H1 (cell line): ENCODE data around the gene NCF4. TPM values are rescaled to one million over a fixed set of nuclear protein-coding genes. Genes with fewer than 3 reads are reported as not detected.
A peak's percentile ranks its signal among the peaks of the same experiment; 100 is the strongest.

Experiments
- CTCF ChIA-PET: fragments of 300-600 bp; sonication (Branson Sonifier 250); formaldehyde crosslinking; loops from one replicate; lab custom pipeline; 2021; ENCODE audit not compliant: partially characterized antibody; lab: Charles Lee
- POLR2A ChIA-PET: fragments of 300-600 bp; sonication (Branson Sonifier 250); formaldehyde crosslinking; loops from one replicate; lab custom pipeline; 2021; ENCODE audit warnings: inconsistent platforms; ENCODE audit not compliant: partially characterized antibody; lab: Charles Lee
- DNase-seq, 2 experiments: peaks; one replicate each; pipeline versions ENCODE4 v3.0.0 to v3.0.0-alpha.2; 2010 to 2022; ENCODE audit warnings: low spot score in 2 of 2, low read depth in 1 of 2, mixed read lengths in 1 of 2
- FAIRE-seq: peaks from 2 replicates; lab custom pipeline; 2011; peaks lifted over from hg19 to GRCh38; lab: Jason Lieb, UNC
- H2AFZ ChIP-seq: 2 replicates; pipeline ENCODE4 v1.8.1; 2012; ENCODE audit warnings: low read length, inconsistent platforms
- H2AK5ac ChIP-seq: 2 replicates; pipeline ENCODE4 v1.6.1; 2013; ENCODE audit warnings: low read depth, low read length
- H2BK120ac ChIP-seq: replicated peaks from 2 replicates; pipeline ENCODE3; 2013; ENCODE audit warnings: low read depth, low read length, inconsistent platforms
- H2BK12ac ChIP-seq: 2 replicates; pipeline ENCODE4 v1.6.1; 2013; ENCODE audit warnings: low read depth, low read length
- H2BK15ac ChIP-seq: 2 replicates; pipeline ENCODE4 v1.6.1; 2013; ENCODE audit warnings: low read length
- H2BK20ac ChIP-seq: 2 replicates; pipeline ENCODE4 v1.6.1; 2013; ENCODE audit warnings: low read length
- H2BK5ac ChIP-seq: 2 replicates; pipeline ENCODE4 v1.6.1; 2013; ENCODE audit warnings: low read depth, low read length
- H3K14ac ChIP-seq: 2 replicates; pipeline ENCODE4 v1.6.1; 2013; ENCODE audit warnings: inconsistent platforms; ENCODE audit not compliant: insufficient read length
- H3K18ac ChIP-seq: 2 replicates; pipeline ENCODE4 v1.6.1; 2013; ENCODE audit warnings: low read length; ENCODE audit errors: extremely low read depth
- H3K23ac ChIP-seq: 2 replicates; pipeline ENCODE4 v1.6.1; 2013; ENCODE audit warnings: inconsistent platforms; ENCODE audit not compliant: insufficient read length
- H3K23me2 ChIP-seq: 2 replicates; pipeline ENCODE4 v1.6.1; 2013; ENCODE audit warnings: low read depth, low read length
- H3K27ac ChIP-seq: 2 replicates; pipeline ENCODE4 v1.6.1; 2011; ENCODE audit warnings: low read depth, low read length, inconsistent platforms
- H3K27me3 ChIP-seq, 4 experiments: replicated peaks in 1 of 4; 1 replicate in 1 of 4; 2 replicates in 3 of 4; pipeline versions ENCODE4 v1.6.1 to v1.8.1; 2011 to 2013; ENCODE audit warnings: low read length in 3 of 4, mild to moderate bottlenecking in 3 of 4, inconsistent platforms in 2 of 4, mixed read lengths in 2 of 4, moderate library complexity in 1 of 4; ENCODE audit not compliant: control insufficient read depth in 3 of 4, insufficient read depth in 3 of 4; ENCODE audit errors: extremely low read depth in 1 of 4
- H3K36me3 ChIP-seq, 4 experiments: 2 replicates each; pipeline versions ENCODE4 v1.6.1 to v1.8.1; 2011 to 2013; ENCODE audit warnings: mild to moderate bottlenecking in 4 of 4, low read length in 3 of 4, moderate library complexity in 2 of 4, control low read depth in 1 of 4, inconsistent platforms in 1 of 4; ENCODE audit not compliant: insufficient read depth in 4 of 4, control insufficient read depth in 2 of 4
- H3K4ac ChIP-seq: replicated peaks from 2 replicates; pipeline ENCODE3; 2013; ENCODE audit warnings: low read length, low read depth, mixed read lengths, inconsistent platforms; ENCODE audit not compliant: insufficient read length
- H3K4me1 ChIP-seq, 4 experiments: replicated peaks in 1 of 4; 1 replicate in 1 of 4; 2 replicates in 3 of 4; pipeline versions ENCODE4 v1.6.1 to v1.8.1; 2011 to 2013; ENCODE audit warnings: low read length in 3 of 4, inconsistent platforms in 2 of 4, mixed read lengths in 1 of 4; ENCODE audit not compliant: insufficient read depth in 4 of 4, control insufficient read depth in 3 of 4
- H3K4me2 ChIP-seq, 2 experiments: 2 replicates each; pipeline versions ENCODE4 v1.6.1 to v1.8.1; 2011 to 2013; ENCODE audit warnings: low read depth in 2 of 2, low read length in 2 of 2, control low read depth in 1 of 2, inconsistent platforms in 1 of 2, mild to moderate bottlenecking in 1 of 2; ENCODE audit not compliant: insufficient read depth in 1 of 2
- H3K4me3 ChIP-seq, 4 experiments: fragments of 200-600, 300-600 bp in 1 of 4; sonication (generic), shearing (Covaris generic), sonication (Bioruptor Twin) in 1 of 4; 2 replicates each; pipeline versions ENCODE4 v1.5.1 to v1.8.1; 2011 to 2016; ENCODE audit warnings: low read length in 4 of 4, low read depth in 3 of 4, control low read depth in 2 of 4, inconsistent platforms in 2 of 4, mild to moderate bottlenecking in 2 of 4, mixed read lengths in 1 of 4, moderate library complexity in 1 of 4; ENCODE audit not compliant: insufficient read depth in 2 of 4; ENCODE audit errors: extremely low read depth in 1 of 4
- H3K56ac ChIP-seq: replicated peaks from 2 replicates; pipeline ENCODE3; 2013; ENCODE audit warnings: low read depth, mild to moderate bottlenecking, mixed read lengths, low read length, inconsistent platforms; ENCODE audit not compliant: insufficient read length
- H3K79me1 ChIP-seq: 2 replicates; pipeline ENCODE4 v1.6.1; 2013; ENCODE audit warnings: low read depth, low read length, control low read depth
- H3K79me2 ChIP-seq, 2 experiments: 2 replicates each; pipeline versions ENCODE4 v1.6.1 to v1.8.1; 2012 to 2013; ENCODE audit warnings: low read length in 2 of 2, mild to moderate bottlenecking in 2 of 2, inconsistent platforms in 1 of 2; ENCODE audit not compliant: insufficient read depth in 2 of 2, control insufficient read depth in 1 of 2
- H3K9ac ChIP-seq, 4 experiments: replicated peaks in 1 of 4; 1 replicate in 1 of 4; 2 replicates in 3 of 4; pipeline versions ENCODE4 v1.6.1 to v1.8.1; 2011 to 2013; ENCODE audit warnings: low read depth in 3 of 4, low read length in 3 of 4, control low read depth in 2 of 4, mild to moderate bottlenecking in 2 of 4, moderate library complexity in 2 of 4, inconsistent platforms in 1 of 4; ENCODE audit errors: extremely low read depth in 1 of 4
- H3K9me3 ChIP-seq, 2 experiments: 2 replicates each; pipeline versions ENCODE4 v1.6.1 to v1.8.1; 2012 to 2013; ENCODE audit warnings: mild to moderate bottlenecking in 2 of 2, moderate library complexity in 2 of 2, control low read depth in 1 of 2, inconsistent platforms in 1 of 2, low read depth in 1 of 2, low read length in 1 of 2, mixed read lengths in 1 of 2; ENCODE audit not compliant: insufficient read depth in 2 of 2
- H4K20me1 ChIP-seq, 2 experiments: replicated peaks in 1 of 2; 2 replicates each; pipeline versions ENCODE3 to v1.8.1; 2011 to 2013; ENCODE audit warnings: inconsistent platforms in 2 of 2, low read length in 2 of 2, mild to moderate bottlenecking in 1 of 2; ENCODE audit not compliant: insufficient read depth in 2 of 2, control insufficient read depth in 1 of 2
- H4K5ac ChIP-seq: 2 replicates; pipeline ENCODE4 v1.6.1; 2013; ENCODE audit warnings: low read length, low read depth, mixed read lengths, inconsistent platforms; ENCODE audit not compliant: insufficient read length
- H4K8ac ChIP-seq: 2 replicates; pipeline ENCODE4 v1.8.0; 2013; ENCODE audit warnings: mild to moderate bottlenecking, moderate library complexity, low read length, inconsistent platforms; ENCODE audit not compliant: insufficient read depth; ENCODE audit errors: extremely low read depth
- H4K91ac ChIP-seq: replicated peaks from 2 replicates; pipeline ENCODE3; 2013; ENCODE audit warnings: low read length, mixed read lengths, inconsistent platforms; ENCODE audit not compliant: insufficient read length
- CTBP2 ChIP-seq: IDR thresholded peaks from 2 replicates; pipeline ENCODE4 v1.7.0; 2011; ENCODE audit warnings: borderline replicate concordance, mild to moderate bottlenecking, moderate library complexity, mixed read lengths, low read length; ENCODE audit not compliant: insufficient read depth, insufficient read length
- EP300 ChIP-seq, 2 experiments: IDR thresholded peaks; 1 replicate in 1 of 2; 2 replicates in 1 of 2; pipeline ENCODE4 v1.6.1; 2011 to 2012; ENCODE audit warnings: low read depth in 2 of 2, low read length in 2 of 2, mild to moderate bottlenecking in 2 of 2, borderline replicate concordance in 1 of 2, inconsistent platforms in 1 of 2, moderate library complexity in 1 of 2
- JUN ChIP-seq: IDR thresholded peaks from 2 replicates; pipeline ENCODE4 v1.6.1; 2011; ENCODE audit warnings: low read depth, mild to moderate bottlenecking, improper control_type of control experiment, low read length
- RXRA ChIP-seq: IDR thresholded peaks from 2 replicates; pipeline ENCODE4 v1.6.1; 2011; ENCODE audit warnings: low read depth, mild to moderate bottlenecking, low read length, moderate library complexity; ENCODE audit not compliant: insufficient read depth
- TEAD4 ChIP-seq: IDR thresholded peaks from 2 replicates; pipeline ENCODE4 v1.6.1; 2012; ENCODE audit warnings: low read depth, low read length, inconsistent platforms, mixed read lengths
- WGBS, 2 experiments: shearing (Covaris generic) in 1 of 2; methylation state at CpG; one replicate each; pipeline versions ENCODE4 v1.1.6 to v1.1.7; 2013 to 2015; ENCODE audit warnings: low lambda C conversion rate in 2 of 2, mixed read lengths in 2 of 2, inconsistent platforms in 1 of 2, low coverage in 1 of 2, missing lambda C conversion rate in 1 of 2; ENCODE audit not compliant: insufficient replicate concordance in 2 of 2, insufficient coverage in 1 of 2, insufficient read length in 1 of 2; ENCODE audit errors: extremely low coverage in 1 of 2, missing lambda C conversion rate in 1 of 2; 5-methylcytosine and 5-hydroxymethylcytosine counted together
- polyA plus RNA-seq, 7 experiments: library from polyadenylated mRNA; depleted of rRNA in 3 of 7; stranded (reverse) in 5 of 7; unstranded in 2 of 7; fragments of >200 nt in 5 of 7; fragments of 200-250 nt in 2 of 7; gene quantifications; 1 replicate in 5 of 7; 2 replicates in 1 of 7; 4 replicates in 1 of 7; pipeline versions ENCODE4 v1.2.1 to v1.2.3, GENCODE V29; 2011 to 2013; ENCODE audit warnings: missing spikeins in 2 of 7, mixed read lengths in 2 of 7
- total RNA-seq: library from RNA; stranded (reverse); fragmentation: NEBNext Ultra II Directional; extraction: Animal tissue kit (Norgen Biotek cat#: 25700); gene quantifications from 2 replicates; pipeline ENCODE4 v1.2.1, GENCODE V29; 2021
- TF ChIP-seq, protein P1 (sequence below): IDR thresholded peaks from 2 replicates; pipeline ENCODE4 v1.6.1; 2011; ENCODE audit warnings: low read depth, mild to moderate bottlenecking, low read length; ENCODE audit not compliant: insufficient read depth

The NCF4 gene
- total and polyA plus RNA-seq, 2 of the 8 experiments (the other 6 are each of a cell fraction or from before 2014, with no cell fraction given) = 0.20 TPM; not detected in 1

DNA sequence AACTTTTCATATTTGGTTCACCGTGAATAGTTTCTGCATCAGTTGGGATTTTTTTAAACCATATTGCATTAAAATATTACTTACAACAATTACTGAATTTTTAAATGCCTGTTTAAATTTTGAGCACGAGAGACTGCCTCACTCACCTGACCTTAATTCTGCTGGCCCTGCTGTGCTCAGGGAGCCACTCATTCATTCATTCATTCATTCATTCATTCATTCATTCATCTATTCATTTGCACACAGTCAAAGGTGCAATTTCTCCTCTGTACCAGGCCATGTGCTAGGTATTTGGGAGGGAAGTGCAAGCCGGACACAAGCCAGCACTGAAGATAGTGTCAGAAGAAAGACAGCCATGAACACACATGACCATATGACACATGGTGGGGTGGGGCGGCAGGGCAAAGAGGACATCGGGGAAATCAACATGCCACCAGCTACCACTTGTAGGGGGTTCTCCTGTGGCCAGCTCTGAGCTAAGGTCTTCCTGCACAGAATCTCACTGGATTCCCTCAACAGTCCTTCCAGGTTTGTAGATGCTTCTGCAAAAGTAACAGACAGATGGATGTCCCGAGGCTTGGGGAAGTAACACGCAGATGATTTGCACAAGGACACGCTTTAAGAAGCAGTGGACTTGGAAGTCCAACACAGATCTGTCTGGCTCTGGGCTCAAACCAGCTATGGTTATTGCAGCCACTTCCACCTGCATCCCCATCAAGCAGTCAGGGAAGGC, 52.1 kb downstream of the NCF4 start:
- Histone ChIP-seq H2BK5ac (no peak overlapping the region; the same call in 1 of the 2 replicates), H2BK120ac (no peak overlapping the region), H3K4me1 (peaks cover 4 to 13% (median 8%) of the 10 kb centered on the region in 4 experiments), H3K79me1 (no peaks in the 10 kb centered on the region), H3K27ac (no peak overlapping the region), H3K9me3 (no peaks in the 10 kb centered on the region)
- no peak for TF ChIP-seq TEAD4
- no peak for TF ChIP-seq CTBP2
- TF ChIP-seq JUN = no peak
- TF ChIP-seq EP300 (IDR thresholded peaks at IDR 0.05; ENCODE audit: borderline replicate concordance in 1 of 2, low read depth in 2 of 2, low read length in 2 of 2) = no peak
- TF ChIP-seq, protein P1, sequence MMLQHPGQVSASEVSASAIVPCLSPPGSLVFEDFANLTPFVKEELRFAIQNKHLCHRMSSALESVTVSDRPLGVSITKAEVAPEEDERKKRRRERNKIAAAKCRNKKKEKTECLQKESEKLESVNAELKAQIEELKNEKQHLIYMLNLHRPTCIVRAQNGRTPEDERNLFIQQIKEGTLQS = no peak
- TF ChIP-seq RXRA = no peak
- TF ChIP-seq, all 59 proteins: peak for 0
- Histone ChIP-seq H2BK20ac (peak overlapping the region; percentile 62; the same call in 1 of the 2 replicates), H3K4me3 (peak overlapping the region in 1 of 4 experiments; percentile 32; a peak in 2 of 8 replicates), H3K9ac (no peak overlapping the region), H2AFZ (no peak overlapping the region), H3K23me2 (no peaks in the 10 kb centered on the region), H4K8ac (no peak overlapping the region), H4K91ac (no peak overlapping the region), H2BK15ac (no peak overlapping the region), H2BK12ac (peak overlapping the region; percentile 96), H3K56ac (no peak overlapping the region), H4K20me1 (no peaks in the 10 kb centered on the region), H3K79me2 (no peaks in the 10 kb centered on the region), H4K5ac (no peak overlapping the region), H3K23ac (no peak overlapping the region), H3K4ac (no peak overlapping the region), H3K18ac (0 out of 2 replicates have a peak overlapping the region, but pooled peaks have one; percentile 39), H3K27me3 (peaks cover 10 to 48% (median 29%) of the 10 kb centered on the region in 4 experiments), H3K36me3 (no peaks in the 10 kb centered on the region), H2AK5ac (peak overlapping the region; percentile 92), H3K4me2 (peak overlapping the region; percentile 55 to 59; a peak in 2 of 4 replicates), H3K14ac (no peak overlapping the region)
- FAIRE-seq = no peak
- ChIA-PET CTCF (interaction anchor here (1.0 to 2.1 kb wide), 5 partner anchors 9 to 34 kb away, joined by 3 to 6 read pairs (median 4); no protein-coding TSS in a partner anchor), POLR2A (interaction anchor here (4.7 kb wide), 1 partner anchor 11 kb away, joined by 28 read pairs; no protein-coding TSS in a partner anchor)
- WGBS, 2 experiments = 88% methylated on average over 8 of the region's 8 CpGs; no CpG with 5 or more reads in 1 of the 2 experiments
- no peak for DNase-seq
